ENCODE results near the gene CPNE4. TPM values are rescaled to one million over a fixed set of nuclear protein-coding genes. Genes with fewer than 3 reads are reported as not detected.

The CPNE4 gene
- not detected in 2 replicates for total RNA-seq

DNA sequence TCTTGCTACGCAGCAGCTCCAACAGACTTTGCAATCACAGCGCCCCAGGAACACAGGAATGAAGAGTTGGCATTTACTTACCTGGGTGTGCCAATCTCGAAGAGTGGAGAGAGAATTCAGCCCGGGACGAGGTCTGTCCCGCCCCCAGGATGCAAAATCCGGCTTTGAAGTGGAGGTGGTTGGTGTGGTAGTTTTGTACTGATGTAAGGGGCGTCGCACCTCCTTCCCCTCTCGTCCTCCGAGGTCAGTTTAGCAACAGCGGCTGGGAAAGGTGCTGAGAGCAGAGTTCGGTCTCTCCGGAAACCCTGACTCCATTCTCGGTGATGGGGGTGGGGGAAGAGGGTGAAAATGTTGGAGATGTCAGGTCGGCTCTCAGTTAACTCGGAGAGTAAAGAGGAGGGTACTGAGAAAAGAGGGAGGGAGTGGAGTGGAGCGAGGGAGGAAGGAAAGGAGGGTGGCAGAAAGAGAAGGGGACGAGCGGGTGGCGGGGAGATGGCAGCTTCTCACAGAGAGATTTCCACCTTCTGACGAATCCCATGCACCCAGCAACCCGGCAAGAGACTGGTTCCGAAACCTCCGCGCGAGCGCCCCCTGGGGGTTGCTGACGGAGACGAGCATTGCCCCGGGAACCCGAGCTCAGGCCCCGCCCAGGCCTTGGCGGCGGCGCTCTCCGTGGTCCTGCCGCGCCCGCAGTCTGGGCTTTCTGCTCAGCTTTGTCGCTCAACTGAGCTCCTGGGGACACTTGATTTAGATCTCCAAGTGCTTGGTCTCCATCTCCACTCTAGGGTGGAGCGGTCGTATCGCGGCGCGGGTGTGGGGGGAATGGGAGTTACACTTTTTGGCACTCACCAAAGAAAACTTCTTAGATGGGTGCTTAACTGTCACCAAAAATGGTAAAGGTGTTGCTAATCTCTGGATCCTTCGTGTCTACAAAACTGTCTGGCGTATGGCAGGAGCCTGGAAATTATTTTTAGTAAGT, at the start of gene CPNE4:
CPNE4 (minus strand) TSS at position 529 of the 979 bp plus-strand sequence.

DNA sequence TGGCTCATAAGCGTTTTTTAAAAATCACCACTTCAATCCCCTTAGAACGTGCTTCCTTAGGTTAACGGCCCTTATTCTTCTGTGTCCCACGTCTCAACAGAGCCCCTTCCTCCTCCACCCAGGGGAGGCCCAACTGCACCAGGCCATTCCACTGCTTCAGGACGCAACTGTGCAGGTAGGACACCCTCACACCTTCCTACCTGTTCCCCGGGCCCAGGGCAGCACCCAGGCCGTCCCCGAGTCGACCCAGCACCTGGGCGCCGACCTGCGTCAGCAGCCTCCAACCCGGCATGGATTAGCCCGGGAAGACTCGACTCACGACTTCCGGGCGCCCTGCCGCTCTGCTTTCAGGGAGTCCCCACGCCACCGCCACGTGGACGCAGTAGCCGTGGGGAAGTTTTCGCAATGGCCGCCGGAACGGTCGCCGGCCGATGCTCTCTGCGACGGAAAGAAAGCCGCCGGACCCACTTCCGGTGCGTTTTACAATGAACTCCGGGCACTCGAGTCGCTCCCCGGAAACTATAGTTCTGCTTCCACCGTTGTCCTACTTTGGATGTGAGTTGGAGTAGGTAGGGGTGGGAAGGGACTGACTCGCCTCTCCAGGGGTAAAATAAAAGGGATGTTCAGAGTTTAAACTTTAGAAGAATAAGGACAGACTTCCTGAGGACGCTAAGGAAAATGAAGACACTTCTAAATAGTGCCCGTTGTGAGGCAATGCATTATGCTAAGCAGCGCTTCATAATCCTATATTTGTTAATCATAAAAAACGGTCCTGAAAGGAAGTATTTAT, 532.1 kb downstream of the CPNE4 start, which contains the start of gene MRPL3:
MRPL3 (minus strand) TSS at position 442 of the 790 bp plus-strand sequence; CDS start at position 292, 150 bp downstream.

Measured in cardiac ventricle fibroblast (primary cell).